Activated gamma-delta T cell treated with Interleukin-2 at 50 U/mL for 16 hours (primary cell): ENCODE results near the gene PROC.
"Not testable (repeated sequence)": the region's sequence is repeated elsewhere in the genome, so short reads cannot be mapped to it uniquely, and the experiment has no call there.

Experiments used
- DNase-seq: peaks from one replicate; pipeline ENCODE4 v3.0.0-alpha.2; 2020

Gene PROC

DNA sequence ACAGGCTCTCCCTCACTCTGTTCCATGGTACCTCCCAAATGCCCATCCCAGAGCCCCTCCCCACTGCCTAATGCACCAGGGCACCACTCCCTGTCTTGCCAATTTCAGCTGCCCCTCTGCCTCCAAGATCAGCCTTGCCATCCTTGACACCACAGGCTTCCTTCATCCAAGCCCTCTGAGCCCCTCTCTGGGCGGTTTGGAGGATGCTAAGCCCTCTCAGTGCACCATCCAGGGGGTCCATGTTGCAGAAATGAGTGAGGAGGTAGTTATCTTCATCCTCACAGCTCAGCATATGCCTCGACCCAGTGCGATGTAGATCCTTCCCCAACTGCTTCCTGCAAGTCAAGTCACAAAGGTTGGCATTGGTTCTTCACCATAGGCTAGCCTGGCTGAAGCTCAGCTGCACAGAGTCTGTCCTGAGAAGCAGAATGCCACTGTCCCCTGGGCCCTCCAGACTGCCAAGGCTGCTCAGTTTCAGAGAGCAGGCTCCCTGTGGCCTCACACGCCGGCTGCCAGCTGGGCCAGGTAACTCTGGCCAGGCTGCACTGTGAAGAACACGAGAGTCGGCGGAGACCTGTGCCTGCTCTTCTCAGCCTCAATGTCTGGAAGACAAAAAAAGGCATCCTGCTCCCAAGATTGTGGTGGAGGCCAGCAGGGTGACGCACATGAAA lies 20.5 kb upstream of the PROC start:
- DNase-seq: no peak

DNA sequence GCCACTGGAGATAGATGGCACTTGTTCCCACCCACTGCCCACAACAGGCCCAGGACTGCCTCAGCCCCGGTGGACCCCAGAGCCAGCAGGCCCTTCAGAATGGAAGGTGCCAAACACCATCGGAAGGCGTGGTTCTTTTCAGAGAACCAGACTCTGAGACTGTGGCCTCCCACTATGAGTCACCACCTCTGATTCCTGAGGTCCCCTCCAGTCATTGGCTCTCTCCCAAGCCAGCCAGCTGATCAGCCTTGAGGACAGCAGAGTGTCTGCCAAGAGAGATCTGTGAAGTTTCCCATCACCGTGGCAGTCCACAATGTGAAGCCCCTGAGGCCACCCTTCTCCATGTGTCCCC lies 20.0 kb upstream of the PROC start:
- peak; percentile 33 for DNase-seq

DNA sequence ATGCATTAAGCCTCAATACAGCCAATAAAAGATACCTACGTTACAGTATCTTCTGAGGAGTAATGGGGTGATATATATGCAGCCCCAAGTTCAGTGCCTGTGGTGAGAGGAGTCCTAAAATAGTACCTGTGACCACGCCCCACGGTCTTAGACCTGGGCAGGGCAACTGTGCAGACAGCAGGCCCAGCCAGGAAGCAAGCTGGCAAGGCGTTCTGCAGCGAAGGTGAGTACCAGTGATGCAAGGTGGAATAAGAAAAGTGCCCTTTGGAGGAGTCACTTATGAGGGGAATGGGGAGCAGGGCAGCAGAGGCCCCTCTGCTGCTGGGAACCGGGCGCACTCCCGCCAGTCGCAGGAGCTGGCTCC lies 17.7 kb upstream of the PROC start:
- no peak for DNase-seq

- no peak for DNase-seq
Measured at GRCh38 chr2:127400897-127401756, 17.1 kb upstream of the PROC start.

GRCh38 chr2:127401757-127402695 lies 16.2 kb upstream of the PROC start:
- no peak for DNase-seq

GRCh38 chr2:127403460-127403859 lies 14.8 kb upstream of the PROC start:
- no peak for DNase-seq

DNA sequence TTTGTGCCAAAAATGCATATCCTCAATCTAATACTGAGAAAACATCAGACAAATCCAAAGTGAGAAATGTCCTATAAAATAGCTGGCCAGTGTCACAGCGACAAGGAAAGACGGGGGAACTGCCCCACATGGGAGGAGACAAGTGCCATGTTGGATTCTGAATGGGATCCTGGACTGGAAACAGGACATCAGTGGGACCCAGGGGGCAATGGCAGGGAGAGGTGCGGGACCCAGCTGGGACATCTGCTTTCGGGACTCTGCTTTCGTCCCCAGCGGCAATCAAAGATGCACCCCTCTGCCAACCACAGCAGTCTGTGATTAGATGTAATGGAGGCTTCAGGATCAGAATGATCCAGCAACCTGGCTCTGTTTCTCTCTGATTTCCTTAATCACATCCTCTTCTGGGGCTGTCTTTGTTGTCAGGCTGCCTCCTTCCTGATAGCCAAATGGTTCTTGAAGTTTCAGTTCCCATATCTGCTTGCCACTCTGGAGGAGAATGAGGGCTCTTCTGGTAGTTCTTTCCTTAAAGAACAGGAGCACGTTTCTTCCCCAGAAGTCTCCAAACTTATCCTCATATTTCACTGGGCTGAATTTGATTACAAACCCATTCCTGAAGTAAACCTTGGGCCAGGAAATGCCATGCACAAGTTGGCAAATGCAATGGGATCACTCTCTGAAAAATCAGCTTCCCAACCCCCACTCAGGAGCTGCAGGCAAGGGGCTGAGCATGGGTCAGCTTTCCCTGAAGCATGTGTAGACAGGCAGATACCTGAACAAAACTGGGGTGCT lies 13.6 kb upstream of the PROC start:
- no peak for DNase-seq

DNA sequence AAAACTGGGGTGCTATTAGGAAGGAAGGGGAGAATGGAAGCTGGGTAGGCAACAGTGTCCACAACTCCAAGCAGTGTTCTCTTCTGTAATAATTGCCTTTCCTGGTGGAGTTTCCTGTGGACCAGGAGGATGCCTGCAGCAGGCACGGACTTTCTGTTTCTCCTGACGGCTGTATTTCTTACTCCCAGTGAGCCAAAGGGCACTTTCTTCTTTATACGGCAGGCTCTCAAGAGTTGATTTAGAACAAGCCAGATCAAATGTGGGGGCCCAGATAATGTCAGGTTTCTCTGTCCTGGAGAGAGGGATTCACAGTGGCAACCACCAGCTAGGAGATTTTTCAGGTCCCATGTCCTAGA lies 13.0 kb upstream of the PROC start:
- DNase-seq: no peak

DNA sequence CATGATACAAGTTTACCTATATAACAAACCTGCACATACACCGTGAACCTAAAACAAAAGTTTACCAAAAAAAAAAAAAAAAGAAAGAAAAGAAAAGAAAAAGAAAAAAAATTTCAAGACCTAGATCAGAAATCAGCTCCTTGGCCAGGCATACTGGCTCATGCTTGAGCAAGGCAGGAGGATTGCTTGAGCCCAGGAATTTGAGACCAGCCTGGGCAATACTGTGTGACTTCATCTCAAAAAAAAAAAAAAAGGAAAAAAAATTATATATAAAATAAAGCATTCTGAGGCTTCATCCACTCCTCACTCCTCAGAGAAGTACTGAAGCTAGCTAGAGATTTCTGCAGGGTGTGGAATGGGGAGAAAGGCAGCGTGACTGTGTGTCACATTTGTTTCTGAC lies 11.8 kb upstream of the PROC start:
- no peak for DNase-seq

GRCh38 chr2:127407091-127407490 lies 11.1 kb upstream of the PROC start:
- DNase-seq: no peak

GRCh38 chr2:127407661-127408003 lies 10.6 kb upstream of the PROC start:
- DNase-seq: no peak

GRCh38 chr2:127408004-127408806 lies 10.0 kb upstream of the PROC start:
- peak; percentile 89 for DNase-seq

GRCh38 chr2:127408807-127409099 lies 9.5 kb upstream of the PROC start:
- no peak for DNase-seq

DNA sequence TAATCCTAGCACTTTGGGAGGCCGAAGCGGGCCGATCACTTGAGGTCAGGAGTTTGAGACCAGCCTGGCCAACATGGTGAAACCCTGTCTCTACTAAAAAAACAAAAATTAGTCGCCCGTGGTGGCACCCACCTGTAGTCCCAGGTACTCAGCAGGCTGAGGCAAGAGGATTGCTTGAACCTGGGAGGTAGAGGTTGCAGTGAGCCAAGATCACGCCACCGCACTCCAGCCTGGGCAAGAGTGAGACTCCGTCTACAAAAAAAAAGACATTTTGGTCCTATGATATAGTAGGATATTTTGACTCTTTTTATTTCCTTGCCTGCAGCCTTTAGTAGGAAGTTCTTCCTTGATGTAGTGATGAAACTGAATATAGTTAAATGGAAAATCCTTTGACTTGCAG lies 8.5 kb upstream of the PROC start:
- DNase-seq: not testable (repeated sequence)

DNA sequence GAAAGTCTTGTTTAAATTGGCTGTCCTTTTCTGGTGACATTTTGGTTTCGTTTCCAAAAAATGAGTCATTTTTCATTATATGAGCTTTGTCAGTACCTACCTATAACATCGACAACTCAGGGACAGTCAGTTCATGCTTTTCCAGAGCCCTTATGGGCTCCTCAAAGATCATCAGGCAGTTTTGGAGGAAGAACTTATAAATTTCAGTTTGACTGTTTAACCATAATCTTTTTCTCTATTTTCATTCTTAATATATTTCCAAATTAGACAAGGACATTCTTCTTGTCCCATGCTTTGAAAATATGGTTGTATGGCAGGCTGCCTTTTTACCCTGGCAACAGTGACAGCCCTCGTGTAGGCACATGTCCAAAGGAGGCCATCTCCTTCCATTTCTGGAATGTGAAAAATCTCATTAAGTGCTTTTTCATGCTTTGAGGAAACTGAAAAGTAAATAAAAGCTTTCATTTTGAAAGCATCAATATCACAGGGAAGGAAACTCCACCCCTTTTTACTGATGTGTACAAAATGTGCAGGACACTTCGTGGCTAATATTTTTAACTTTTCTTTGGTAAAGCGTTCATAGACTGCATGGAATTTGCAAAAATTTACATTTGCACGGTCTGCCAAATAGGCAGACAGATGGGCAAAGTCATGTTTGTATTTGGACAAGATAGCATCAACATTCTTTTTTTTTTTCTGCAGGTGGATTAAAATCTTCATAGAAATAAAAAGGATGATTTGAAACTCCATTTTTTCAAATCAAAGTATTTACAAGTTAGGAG lies 7.2 kb upstream of the PROC start:
- DNase-seq: no peak

DNA sequence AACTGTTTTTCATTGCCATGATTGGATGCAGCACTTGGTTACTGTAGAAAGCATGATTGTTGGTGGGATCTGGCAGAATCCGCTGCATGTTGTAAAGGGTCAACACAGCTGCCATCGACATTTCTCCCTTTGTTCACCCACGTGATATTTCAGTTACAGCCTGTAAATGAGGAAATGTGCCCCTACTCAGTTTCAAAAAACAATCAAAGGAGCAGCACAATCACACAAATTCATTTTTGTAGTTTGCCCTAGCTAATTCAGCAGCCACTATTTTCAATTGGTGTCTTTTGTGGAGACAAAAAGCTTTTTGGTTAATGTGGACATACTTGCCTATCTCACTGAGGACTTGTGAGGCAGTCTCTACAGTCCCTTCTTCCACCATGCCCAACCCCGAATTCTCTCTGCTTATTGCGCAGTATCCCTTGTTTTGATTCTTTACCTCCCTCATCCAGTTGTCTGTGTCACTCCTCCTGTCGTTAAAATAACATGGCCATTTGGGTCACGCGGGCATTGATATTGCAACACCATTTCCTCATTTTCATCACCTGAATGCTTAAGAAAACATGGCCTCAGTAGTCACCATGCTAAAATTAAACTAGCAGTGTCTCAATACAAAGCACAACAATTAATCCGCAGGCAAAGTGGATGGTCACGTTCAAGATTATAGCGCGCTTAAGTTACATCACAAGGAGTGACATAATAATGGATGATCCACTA lies 6.4 kb upstream of the PROC start:
- DNase-seq: no peak

DNA sequence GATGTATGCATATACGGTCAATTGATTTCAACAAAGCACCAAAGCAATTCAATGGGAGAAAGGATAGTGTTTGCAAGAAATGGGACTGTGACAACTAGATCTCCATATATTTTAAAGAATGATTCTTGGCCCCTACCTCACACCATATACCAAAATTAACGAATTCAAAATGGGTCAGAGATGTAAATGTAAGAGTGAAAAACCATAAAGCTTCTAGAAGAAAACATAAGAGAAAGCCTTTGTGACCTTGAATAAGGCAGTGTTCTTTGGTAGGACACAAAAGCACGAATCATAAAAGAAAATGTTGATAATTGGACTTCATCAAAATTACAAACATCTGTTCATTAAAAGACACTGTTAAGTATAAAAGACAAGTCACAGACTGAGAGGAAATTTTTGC lies 5.0 kb upstream of the PROC start:
- no peak for DNase-seq

- no peak for DNase-seq
Measured at GRCh38 chr2:127413782-127414637, 4.2 kb upstream of the PROC start.
